CD4-positive, alpha-beta T cell treated with Interleukin-15 for 1 hour (primary cell): ENCODE results near the gene TFEB.
A peak's percentile ranks its signal among the peaks of the same experiment; 100 is the strongest.
"Not testable (repeated sequence)": the region's sequence is repeated elsewhere in the genome, so short reads cannot be mapped to it uniquely, and the experiment has no call there.

Experiments
- DNase-seq: peaks from one replicate; pipeline ENCODE4 v3.0.0-alpha.2; 2020

Gene TFEB

DNA sequence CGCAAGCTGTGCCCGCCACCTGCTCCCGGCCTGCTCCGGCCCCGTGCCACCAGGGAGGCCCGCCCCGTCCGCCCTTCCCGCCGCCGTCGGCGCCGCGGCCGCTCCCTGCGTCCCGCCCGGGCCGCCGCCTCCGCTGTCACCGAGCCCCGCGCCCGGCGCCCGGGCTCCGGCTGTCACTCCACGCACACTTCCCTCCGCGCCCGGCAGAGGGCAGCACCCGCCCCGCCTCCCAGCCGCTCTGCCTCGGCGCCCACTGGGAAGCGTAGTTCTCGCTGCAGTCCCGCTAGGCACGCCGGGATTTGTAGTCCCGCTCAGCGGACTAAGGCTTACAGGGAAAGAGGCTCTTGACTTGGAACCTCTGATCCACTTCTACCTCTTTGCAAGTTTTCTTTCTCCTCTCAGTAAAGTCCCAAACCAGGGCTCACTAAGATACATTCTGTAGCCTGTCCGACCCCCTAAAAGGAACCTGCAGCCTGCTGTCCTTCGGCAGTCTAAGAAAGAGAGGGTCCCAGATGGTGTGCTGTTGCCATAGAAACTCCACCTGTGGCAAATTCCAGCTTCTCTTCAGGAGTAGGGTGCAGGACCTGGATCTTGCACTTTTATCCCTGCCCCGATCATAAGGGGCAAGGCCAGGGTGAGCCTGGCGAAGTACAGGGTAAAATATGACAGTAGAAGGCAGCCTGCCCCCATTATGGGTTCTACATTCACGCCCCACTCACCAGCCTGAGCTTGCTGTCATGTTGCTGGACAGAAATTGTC lies at the start of gene TFEB:
Gene TFEB, minus strand, starts transcription at position 182 of the 759 bp plus-strand sequence. CDS start 44,395 bp downstream, outside the sequence.
- peak; percentile 91 for DNase-seq

DNA sequence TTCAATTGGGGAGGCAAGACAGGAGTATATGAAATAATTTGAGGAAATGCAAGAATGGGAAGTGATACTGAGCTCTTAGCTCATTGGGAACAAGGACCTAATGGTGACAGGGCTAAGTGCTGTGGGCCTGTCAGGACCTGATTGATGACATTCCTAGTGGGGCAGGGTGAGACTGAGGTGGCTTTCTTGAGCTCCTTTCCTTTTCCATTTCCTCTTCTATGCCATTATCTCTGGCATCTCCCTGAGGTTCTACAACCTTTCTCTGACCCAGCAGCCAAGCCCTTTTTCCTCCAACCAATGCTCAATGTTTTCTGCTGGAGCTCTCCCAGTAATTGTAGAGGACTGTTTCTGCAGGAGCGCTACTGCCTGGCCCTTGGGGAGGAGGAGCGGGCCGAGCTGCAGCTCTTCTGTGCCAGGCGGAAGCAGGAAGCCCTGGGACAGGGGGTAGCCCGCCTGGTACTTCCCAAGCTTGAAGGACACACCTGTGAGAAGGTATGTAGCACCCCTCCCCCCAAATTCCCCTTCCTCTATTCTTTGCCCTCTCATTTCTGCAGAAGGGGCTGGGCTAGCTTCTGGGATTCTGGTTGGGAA lies 49.3 kb upstream of the TFEB start:
- DNase-seq, result no peak

DNA sequence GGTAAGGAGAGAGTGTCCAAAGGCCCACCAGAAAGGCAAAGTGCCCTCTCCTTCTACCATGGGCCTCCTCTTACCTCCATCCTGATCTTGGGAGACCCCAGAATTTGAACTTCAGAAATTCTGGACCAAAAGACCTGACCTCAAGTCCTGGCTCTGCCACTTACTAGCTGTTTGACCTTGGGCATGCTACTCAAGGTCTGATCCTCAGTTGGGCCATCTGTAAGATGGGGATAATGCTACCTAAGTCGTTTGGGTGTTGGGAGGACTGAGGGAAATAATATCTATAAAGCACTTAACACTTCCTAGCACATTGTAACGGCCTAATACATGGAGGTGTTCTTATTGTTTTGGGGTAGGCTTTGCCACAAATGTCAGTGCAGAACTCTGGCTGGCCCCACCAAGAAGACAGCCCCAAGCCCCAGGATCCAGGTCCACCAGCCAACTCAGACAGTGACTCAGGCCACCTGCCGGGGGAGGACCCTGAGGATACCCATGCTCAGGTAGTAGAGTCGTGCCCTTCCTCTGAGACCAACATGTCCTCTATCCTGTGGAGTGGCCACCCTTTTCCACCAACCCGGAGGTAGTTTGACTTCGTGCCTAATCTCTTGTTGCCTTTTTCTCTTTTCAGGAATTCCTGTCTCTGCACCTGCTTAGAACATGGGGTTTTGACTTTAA lies 47.8 kb upstream of the TFEB start:
- DNase-seq, result no peak

DNA sequence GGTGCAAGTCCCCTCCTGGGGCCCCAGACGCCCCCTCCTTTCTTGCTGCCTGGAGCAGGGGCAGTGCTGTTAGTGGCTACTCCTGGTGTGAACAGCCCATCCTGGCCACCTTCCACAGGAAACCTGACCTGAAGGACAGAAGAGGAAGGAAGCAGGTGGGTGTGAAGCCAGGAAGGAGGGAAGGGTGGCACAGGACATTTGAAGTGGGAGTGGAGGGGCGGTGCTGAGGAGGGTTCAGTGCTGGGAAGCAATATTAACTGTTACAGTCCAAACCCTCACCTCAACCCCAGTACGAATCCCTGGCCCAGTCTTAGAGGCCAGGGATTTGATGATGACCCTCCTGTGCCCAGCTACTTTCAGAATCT lies 45.9 kb upstream of the TFEB start:
- no peak for DNase-seq

DNA sequence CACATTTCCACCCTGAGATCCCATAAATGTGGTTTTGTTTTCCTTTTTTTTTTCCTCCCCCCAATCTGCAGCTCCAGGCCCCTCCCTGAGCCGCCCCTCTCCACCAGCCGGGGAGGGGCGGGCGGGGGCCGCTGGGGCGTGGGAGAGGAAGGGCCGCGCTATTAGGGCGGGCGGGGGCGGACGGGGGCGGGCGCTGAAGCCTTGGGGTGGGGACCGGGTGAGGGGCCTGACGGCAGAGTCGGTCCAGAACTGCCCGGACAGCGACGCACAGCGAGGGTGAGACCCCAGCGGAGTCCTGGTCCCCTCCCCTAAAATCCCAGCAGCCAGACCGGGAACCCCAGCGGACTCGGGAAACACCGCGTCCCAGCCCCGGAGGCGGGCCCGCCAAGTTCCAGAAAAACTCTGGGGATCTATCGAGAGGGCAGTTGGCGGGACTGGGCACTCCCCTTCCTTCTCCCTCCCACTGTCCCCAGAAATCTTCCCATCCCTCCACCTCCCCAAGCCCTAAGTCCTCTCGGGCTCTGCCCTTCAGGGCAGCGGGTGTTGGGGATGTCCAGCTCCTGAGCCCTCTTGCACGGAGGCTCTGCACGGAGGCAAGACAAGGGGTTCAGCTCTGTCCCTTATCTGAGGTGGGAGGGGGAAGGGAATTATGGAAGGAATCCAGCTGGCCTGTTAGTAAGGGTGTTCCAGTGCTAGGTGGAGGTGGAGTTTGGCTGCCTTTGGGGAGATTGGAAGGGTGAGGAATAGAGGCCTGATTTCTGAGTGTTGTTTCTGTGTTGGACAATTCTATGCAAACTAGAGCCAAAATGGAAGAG lies 45.4 kb upstream of the TFEB start, which contains the start of gene PRICKLE4:
Gene PRICKLE4, plus strand, starts transcription at position 232 of the 815 bp plus-strand sequence. CDS start 2,692 bp downstream, outside the sequence.
- no peak for DNase-seq

DNA sequence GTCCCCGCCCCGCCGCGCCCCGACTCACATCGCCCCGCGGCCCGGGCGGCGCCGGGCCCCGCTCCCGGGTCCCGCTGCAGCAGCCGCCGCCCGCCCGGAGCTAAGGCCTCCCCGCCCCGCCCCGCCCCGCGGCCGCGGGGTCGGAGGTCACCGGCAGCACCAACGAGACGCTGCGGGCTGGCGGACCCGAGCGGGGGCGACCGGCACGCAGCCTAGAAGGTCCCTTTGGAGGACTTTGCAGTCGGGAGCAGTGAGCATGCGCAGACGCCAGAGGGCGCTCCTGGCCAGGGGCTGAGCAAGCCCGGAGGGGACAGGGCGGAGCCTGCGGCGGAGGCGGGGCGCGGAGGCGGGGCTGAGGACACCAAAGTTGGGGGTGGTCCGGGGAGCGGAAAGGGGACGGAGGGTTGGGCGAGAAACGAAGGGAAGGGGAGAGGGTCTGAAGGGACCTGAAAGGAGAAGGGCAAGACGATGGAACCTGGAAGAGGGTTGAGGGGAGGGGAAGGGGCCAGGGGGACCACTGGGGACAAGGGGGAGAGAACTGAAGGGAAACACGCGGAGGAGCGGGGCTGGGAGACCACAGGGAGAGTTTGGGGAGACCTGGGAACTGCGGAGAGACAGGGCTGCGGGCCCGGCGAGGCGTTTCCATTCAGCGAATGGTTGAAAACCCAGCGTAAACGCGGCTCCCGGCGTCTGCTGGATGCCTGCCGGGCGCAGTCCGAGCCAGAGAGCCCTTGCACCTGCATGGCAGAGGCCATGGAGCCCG lies 44.6 kb upstream of the TFEB start, which contains the start of gene FRS3:
Gene FRS3, minus strand, starts transcription at position 113 of the 763 bp plus-strand sequence. CDS start 2,913 bp downstream, outside the sequence.
- peak; percentile 97 for DNase-seq

DNA sequence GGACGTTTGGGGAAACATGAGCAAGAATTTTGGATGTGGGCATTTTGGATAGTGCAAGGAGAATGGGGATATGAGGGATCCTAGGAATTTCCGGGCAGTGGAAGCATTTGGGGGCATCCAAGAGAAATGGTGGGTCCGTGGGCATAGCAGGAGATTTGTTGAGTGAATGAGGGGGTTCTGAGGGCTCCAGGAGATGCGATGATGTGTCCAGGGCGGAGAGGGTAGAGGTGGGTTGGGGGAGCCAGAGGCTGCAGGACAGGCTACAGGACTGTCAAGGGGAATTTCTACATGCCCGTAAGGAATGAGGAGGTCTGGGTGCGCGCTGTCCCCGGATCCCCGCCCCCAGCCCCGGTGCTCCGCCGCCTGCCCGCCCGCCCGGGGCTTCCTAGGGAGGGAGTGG lies 43.9 kb upstream of the TFEB start:
- DNase-seq, result no peak

DNA sequence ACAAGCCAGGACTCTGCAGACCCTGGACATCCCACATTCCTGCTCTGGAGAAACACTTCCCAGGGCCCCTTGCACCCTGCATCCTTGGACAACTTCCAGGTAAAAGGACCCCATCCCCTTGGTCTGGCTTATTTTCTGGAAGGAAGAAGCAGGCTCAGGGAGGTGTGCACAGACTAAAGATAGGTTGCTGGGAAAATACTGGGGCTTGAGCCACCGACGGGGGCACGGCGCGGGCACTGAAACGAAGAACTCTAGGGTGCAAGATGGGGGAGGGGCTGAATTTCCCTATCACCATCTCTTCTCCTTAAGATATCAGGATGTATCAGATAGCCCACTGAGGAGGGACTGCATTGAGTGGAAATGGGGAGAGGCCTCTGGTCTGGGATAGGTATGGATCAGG lies 43.5 kb upstream of the TFEB start:
- no peak for DNase-seq

DNA sequence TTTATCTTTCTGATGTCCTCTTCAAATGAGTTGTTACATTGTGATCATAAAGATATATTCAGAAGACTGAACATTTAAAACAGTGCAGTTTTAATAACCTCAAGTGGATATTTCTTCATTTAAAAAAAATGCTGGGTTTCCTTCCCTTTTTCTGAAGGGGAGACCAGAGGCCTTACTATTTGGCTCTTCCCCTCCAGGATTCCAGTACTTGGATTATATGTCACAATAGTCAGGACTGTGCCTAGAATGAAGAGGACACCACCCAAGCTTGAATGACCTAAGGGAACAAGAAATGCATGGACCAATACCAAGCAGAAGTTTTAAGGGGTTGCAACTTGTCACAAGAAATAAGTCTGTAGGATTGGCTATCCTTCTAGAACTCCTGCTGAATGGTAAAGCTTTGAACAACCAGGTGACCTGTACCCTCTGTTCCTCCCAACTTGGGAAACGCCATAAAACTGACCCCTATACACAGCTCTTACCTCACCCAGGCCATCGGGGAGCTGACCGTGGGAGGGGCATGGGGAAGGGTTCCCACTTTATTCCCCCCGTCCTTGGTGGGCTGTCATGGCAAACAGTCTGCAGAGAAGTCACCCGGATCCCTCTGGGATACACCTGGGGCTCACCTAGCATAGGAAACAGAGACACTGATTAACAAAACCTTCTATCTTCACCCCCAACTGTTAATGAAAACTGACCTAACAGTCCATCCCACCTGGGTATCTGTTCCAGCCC lies 42.3 kb upstream of the TFEB start:
- DNase-seq, result no peak

DNA sequence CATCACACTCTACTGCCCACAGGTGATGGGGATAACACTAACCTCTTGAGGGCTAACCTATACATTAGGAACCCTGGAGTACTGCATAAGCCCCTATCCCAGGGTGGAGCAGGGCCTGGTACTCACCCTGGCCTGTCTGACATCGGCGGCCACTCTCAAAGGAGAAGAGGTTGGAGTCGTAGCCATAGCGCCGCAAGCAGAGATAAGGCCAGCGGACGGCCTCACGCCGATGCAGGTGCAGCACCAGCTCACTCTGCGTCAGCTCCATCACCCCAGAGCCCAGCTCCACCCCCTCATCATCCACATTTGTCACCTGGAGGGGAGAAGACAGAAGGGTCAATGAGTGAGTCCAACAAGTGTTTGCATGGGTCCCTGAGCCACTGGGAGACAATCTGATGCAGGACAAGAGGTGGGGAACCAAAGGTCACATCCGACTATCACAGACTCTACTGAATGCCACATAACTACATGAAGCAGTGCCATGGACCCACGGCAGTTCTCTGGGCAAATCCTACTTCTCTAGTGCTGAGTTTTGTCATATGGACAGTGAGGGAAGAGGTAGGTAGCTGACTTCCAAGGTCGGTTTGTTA lies 40.0 kb upstream of the TFEB start:
- no peak for DNase-seq

DNA sequence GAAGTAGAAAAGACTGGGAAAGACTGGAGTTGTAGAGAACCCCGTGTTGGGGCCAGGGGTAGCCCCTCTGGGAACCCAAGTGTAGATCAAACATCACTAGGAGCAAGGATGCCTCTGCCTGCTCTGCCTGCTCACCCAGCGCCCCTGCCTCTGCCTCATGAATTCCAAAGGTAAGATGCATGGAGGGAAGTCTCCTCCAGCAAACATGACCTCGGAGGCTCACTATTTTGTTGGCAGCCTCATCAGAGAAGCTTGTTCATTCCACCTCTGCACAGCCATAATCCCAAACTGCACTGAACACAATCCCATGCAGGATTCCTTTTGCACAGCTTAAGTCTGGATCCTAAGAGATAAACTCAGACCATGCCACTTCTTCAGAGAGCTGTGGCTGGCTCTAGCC lies 39.4 kb upstream of the TFEB start:
- DNase-seq, result no peak

DNA sequence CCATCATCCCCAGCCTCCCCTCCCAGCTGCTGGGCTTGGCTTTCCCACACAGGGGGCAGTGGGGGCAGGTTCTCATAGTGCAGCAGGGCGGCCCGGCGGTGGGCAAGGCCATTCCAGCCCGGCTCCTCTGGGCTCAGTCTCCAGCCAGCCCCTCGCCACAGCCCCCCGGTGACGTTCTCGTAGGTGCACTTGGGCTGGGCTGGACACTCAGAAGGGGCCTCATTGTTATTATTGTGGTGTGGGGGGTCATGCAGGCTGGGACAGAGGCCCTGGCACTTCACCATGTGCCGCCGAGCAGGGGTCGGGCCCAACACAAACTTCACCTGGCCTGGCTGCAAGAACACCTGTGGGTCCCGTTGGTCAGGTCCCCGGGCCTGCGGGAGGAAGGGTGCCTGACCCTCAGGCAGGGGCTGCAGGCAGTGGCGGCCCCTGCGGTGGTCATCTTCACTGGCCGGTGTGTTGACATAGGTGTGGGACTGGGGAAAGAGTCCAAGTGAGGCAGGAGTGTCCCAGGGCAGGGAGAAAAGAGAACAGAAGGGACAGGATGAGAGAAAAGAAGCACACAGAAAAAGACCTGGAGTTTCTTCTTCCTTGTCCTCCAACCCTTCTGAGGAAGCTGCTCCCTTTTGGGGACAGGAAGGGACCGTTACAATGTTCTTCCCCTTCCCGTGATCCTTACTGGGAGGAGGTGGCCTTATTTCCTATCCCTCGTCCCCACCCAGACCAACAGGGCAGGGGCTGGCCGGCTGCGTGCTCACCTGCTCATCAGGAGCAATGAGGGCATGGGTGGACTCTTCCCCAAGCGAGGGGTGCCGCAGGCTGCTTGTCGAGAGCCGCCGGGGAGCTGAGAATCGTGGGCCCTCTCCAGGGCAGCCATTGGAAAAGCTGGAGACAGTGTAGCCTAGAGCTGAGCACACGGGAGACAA lies 35.9 kb upstream of the TFEB start:
- no peak for DNase-seq

DNA sequence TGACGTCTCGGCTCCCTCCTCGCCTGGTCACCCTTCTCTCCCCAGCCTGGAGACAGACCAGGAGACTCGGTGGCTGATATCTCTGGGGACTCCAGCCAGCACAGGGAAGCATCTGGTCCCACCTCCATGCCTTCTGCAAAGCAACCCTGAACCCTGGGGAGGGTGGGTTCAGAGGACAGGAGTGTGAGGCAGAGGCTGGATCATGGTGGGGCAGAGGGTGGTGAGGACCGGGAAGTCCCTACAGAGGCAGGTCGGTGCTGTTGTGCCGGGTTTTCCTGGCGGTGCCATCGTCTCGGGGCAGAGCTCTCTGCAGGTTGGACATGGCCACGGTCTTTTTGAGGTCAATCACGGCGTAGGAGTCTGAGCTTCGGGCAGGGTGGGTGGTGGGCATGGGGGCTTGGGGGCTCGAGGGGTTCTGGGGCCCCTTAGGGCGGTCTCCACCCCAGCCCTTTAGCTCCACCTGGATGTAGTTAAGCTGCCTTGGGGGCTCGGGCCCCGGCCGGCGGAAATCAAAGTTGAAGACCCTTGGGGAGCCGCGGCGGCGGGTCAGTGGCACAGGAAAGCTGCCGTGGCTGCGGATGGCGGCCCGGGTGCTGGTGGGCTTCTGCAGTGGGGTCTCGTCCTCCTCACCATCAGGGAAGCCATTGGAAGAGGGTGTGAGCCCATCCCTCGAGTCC lies 35.1 kb upstream of the TFEB start:
- DNase-seq, result no peak

DNA sequence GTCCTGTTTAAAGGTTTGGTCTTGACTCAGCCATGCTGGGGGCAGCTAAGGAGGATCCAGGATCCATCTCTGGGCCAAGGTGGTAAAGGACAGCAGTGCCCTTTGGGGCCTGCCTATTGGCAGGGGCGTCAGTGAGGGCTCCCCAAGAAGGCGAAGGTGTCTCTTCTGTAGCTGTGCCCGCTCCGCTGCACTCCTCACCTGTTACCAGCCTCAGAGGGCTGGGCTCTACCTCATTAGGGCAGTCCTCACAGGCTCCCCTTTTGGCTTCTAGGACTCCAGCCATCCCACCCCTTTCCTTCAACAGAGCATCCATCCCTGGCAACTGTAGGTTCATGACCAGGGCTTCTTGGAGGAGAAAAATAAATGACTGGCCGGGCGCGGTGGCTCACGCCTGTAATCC lies 34.0 kb upstream of the TFEB start:
- no peak for DNase-seq

DNA sequence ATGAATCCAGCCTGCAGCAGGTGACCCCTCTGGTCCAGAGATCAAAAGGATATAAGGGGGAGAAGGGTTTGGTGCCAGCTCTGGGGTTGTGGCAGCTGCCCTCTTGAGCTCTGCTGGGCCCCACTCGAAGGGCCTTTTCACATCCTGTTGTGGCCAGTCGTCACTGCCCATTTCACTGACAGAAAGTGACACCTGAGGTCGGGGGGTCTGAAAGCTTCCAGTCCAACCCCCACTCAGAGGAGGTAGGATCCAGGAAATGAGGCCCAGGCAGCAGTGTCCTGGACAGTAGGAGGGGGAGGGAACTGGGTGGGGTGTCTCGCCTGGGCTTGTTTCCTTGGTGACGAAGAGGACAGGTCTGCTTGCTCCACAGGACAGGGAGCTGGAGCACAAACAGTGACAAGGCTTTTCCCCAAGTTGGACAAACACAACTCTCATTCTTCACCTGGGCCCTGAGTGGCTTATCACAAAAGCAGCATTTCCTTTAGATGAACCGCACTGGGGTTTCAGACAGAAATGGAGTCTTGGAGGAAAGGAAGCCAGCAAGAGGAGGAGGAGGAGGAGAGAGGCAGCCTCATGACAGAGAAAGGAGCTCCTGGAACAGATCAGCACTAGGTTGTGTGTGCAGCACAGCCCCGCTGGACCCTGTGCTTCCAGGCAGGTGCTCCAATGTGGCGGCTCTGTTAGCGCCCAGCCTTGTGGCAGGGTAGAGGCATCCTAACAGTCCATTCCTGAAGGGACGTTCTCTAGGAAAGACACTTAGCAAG lies 33.3 kb upstream of the TFEB start:
- DNase-seq, result no peak

DNA sequence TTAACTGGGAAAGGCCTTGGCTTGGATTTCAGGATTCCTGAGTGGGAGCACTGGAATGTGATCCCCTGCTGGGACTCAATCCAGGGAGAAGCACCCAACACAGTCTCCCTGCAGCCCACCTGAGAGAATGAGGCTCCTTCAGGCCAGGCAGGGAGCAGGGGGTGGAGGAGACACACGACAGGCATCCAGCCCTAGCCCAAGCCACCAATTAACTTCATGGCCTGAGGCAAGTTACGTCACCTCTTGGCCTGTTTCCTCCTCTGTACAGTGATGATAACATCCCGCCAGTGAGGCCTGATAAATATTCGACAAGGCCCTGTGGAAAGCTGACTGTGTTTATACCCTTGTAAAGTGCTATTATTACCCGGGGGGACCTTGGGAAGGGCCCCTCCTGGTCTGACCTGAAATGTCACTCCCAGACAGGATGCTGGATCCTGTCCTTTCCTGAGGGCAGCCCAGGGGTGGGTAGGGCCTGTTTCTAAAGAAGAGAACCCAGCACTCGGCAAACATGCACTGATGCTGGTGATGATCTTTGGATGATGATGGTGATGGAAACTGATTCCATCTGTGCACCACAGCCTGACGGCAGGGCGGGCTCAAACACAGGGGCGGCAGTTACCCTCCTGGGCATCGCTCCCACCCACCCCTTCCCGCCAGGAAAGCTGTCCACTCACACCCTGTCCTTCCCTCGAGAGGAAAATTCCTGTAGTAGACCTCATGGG lies 31.9 kb upstream of the TFEB start:
- DNase-seq, result no peak

DNA sequence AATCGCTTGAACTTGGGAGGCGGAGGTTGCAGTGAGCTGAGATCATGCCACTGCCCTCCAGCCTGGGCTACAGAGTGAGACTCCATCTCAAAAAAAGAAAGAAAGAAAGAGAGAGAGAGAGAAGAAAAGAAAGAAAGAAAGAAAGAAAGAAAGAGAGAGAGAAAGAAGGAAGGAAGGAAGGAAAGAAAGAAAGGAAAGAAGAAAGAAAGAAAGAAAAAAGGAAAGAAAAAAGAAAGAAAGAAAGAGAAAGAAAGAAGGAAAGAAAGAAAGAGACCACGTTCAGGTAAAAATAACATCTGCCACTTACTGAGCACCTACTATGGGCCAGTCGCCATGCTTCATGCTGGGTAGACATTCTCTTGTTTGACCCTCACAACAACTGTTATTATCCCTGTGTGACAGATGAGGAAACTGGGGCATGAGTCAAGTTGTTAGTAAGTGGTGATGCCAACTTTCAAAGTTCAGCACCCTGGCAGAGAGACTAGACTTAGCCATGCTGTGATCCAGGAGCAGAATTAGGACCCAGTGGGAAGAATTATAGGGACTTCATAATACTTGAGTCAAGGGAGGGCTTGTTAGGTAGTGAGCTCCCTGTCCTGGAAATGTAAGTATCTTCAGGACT lies 30.7 kb upstream of the TFEB start:
- not testable (repeated sequence) for DNase-seq
